HCT116 (cell line): ENCODE results near the gene DYNC1LI1. TPM values are rescaled to one million over a fixed set of nuclear protein-coding genes. Genes with fewer than 3 reads are reported as not detected.

Experiments used
- ATAC-seq: fragments of 200-7000 bp; cut with Tn5 transposase; 2 replicates; pipeline ENCODE4 v1.9.1; 2020; ENCODE audit warnings: mild to moderate bottlenecking, moderate library complexity
- BruUV-seq: library from RNA; stranded (reverse); fragments of 400-500 nt; replicated peaks from 2 replicates; lab custom pipeline; 2021; lab: Mats Ljungman, UMichigan
- CTCF ChIA-PET: fragments of 300-600 bp; sonication (Branson Sonifier 250); formaldehyde crosslinking; loops from one replicate; lab custom pipeline; 2021; ENCODE audit warnings: antibody characterized with exemption; lab: Charles Lee
- POLR2A ChIA-PET: fragments of 300-600, 350-600 bp; sonication (Branson Sonifier 250); formaldehyde crosslinking; loops from one replicate; lab custom pipeline; 2021; ENCODE audit warnings: antibody characterized with exemption; lab: Charles Lee
- RAD21 ChIA-PET, 2 experiments: fragments of 300-600 bp; sonication (Branson Sonifier 250); formaldehyde crosslinking; loops; one replicate each; lab custom pipeline; 2023; ENCODE audit warnings: low total read pairs in 2 of 2; ENCODE audit not compliant: uncharacterized antibody in 2 of 2, unreplicated experiment in 2 of 2, low non-redundant PET in 1 of 2; lab: Charles Lee
- DNase-seq: peaks from one replicate; pipeline ENCODE4 v3.0.0-alpha.2; 2010; ENCODE audit warnings: low read depth, low spot score
- H2AFZ ChIP-seq: fragments of 200-600 bp; shearing (Covaris generic), sonication (generic); 2 replicates; pipeline ENCODE4 v1.6.1; 2017; ENCODE audit warnings: low read depth, mixed run types, mixed read lengths, antibody characterized with exemption, low read length; ENCODE audit not compliant: poor library complexity, severe bottlenecking
- H3K27ac ChIP-seq: 2 replicates; pipeline ENCODE4 v1.5.1; 2012; ENCODE audit warnings: low read depth, low read length
- H3K27me3 ChIP-seq: fragments of 200-600 bp; sonication (generic); 2 replicates; pipeline ENCODE4 v1.6.1; 2016; ENCODE audit warnings: mixed run types, low read length, mixed read lengths; ENCODE audit not compliant: insufficient read depth
- H3K36me3 ChIP-seq, 2 experiments: fragments of 200-500 bp in 1 of 2; fragments of 200-600 bp in 1 of 2; sonication (Bioruptor generic) in 1 of 2; sonication (generic) in 1 of 2; 2 replicates each; pipeline versions ENCODE4 v1.5.1 to v1.6.1; 2014 to 2016; ENCODE audit warnings: low read length in 2 of 2, inconsistent platforms in 1 of 2, mixed read lengths in 1 of 2, mixed run types in 1 of 2; ENCODE audit not compliant: insufficient read depth in 2 of 2, control insufficient read depth in 1 of 2
- H3K4me1 ChIP-seq, 2 experiments: fragments of 200-600 bp in 1 of 2; sonication (generic) in 1 of 2; 2 replicates each; pipeline versions ENCODE4 v1.5.1 to v1.6.1; 2012 to 2017; ENCODE audit warnings: low read length in 2 of 2, inconsistent platforms in 1 of 2, mild to moderate bottlenecking in 1 of 2, mixed read lengths in 1 of 2, mixed run types in 1 of 2, moderate library complexity in 1 of 2; ENCODE audit not compliant: insufficient read depth in 2 of 2, control insufficient read depth in 1 of 2
- H3K4me2 ChIP-seq: fragments of 200-600 bp; sonication (generic); 2 replicates; pipeline ENCODE4 v1.6.1; 2017; ENCODE audit warnings: mixed run types, low read length, mixed read lengths
- H3K4me3 ChIP-seq, 2 experiments: fragments of 200-600 bp in 1 of 2; sonication (generic) in 1 of 2; replicated peaks in 1 of 2; 2 replicates each; pipeline ENCODE4 v1.5.1; 2011 to 2016; ENCODE audit warnings: low read length in 2 of 2, control low read depth in 1 of 2, low read depth in 1 of 2, mild to moderate bottlenecking in 1 of 2, mixed read lengths in 1 of 2, mixed run types in 1 of 2
- H3K79me2 ChIP-seq: fragments of 200-600 bp; sonication (generic); 2 replicates; pipeline ENCODE4 v1.6.1; 2017; ENCODE audit warnings: mild to moderate bottlenecking, mixed run types, low read length, moderate library complexity, mixed read lengths; ENCODE audit not compliant: insufficient read depth
- H3K9ac ChIP-seq: fragments of 200-600 bp; sonication (generic); 2 replicates; pipeline ENCODE4 v1.6.1; 2016; ENCODE audit warnings: low read length, mixed read lengths
- H3K9me2 ChIP-seq: fragments of 200-600 bp; sonication (generic), shearing (Covaris generic); 2 replicates; pipeline ENCODE4 v1.6.1; 2017; ENCODE audit warnings: mixed run types, mild to moderate bottlenecking, moderate library complexity; ENCODE audit not compliant: insufficient read depth
- H3K9me3 ChIP-seq, 2 experiments: fragments of 200-500 bp in 1 of 2; fragments of 200-600 bp in 1 of 2; sonication (Bioruptor generic) in 1 of 2; sonication (generic) in 1 of 2; 2 replicates each; pipeline ENCODE4 v1.6.1; 2014 to 2017; ENCODE audit warnings: low read length in 2 of 2, mixed read lengths in 2 of 2, inconsistent platforms in 1 of 2, low read depth in 1 of 2, mild to moderate bottlenecking in 1 of 2, mixed run types in 1 of 2, moderate library complexity in 1 of 2; ENCODE audit not compliant: control insufficient read depth in 1 of 2, insufficient read depth in 1 of 2
- H4K20me1 ChIP-seq: fragments of 200-600 bp; sonication (generic), shearing (Covaris generic); 2 replicates; pipeline ENCODE4 v1.6.1; 2017; ENCODE audit warnings: mixed run types, mild to moderate bottlenecking, moderate library complexity; ENCODE audit not compliant: insufficient read depth
- EGR1 ChIP-seq: IDR thresholded peaks from 2 replicates; pipeline ENCODE4 v1.6.1; 2012; ENCODE audit warnings: low read depth
- EZH2 ChIP-seq: fragments of 200-600 bp; sonication (generic); IDR thresholded peaks from 2 replicates; pipeline ENCODE4 v1.6.1; 2017; ENCODE audit warnings: antibody characterized with exemption, mixed run types
- EZH2phosphoT487 ChIP-seq: fragments of 200-600 bp; IDR thresholded peaks from 2 replicates; pipeline ENCODE4 v1.6.1; 2018; ENCODE audit warnings: antibody characterized with exemption, borderline replicate concordance
- POLR2AphosphoS5 ChIP-seq: IDR thresholded peaks from 2 replicates; pipeline ENCODE4 v1.6.1; 2011; ENCODE audit warnings: mild to moderate bottlenecking, low read depth, low read length, moderate library complexity
- TCF7L2 ChIP-seq: IDR thresholded peaks from 2 replicates; pipeline ENCODE4 v1.7.0; 2011; ENCODE audit warnings: borderline replicate concordance, inconsistent platforms; ENCODE audit not compliant: insufficient read depth, insufficient read length; ENCODE audit errors: extremely low read depth
- intact Hi-C: fragments of 100-400 bp; cut with micrococcal nuclease; formaldehyde crosslinking; loops from 2 replicates; pipeline ENCODE4 v1.10.0; 2022
- total RNA-seq: library from RNA; stranded (reverse); gene quantifications from one replicate; pipeline ENCODE4 v1.2.1, GENCODE V29; 2021; ENCODE audit not compliant: unreplicated experiment
- TF ChIP-seq, protein P1 (sequence below): IDR thresholded peaks from 2 replicates; pipeline ENCODE4 v1.6.1; 2012
- TF ChIP-seq, protein P2 (sequence below), 3 experiments: fragments of 200-600 bp in 1 of 3; sonication (generic) in 1 of 3; IDR thresholded peaks in 2 of 3; conservative IDR thresholded peaks in 1 of 3; 2 replicates each; pipeline ENCODE4 v1.5.1; 2012 to 2017; ENCODE audit warnings: low read depth in 2 of 3, low read length in 2 of 3, antibody characterized with exemption in 1 of 3, borderline replicate concordance in 1 of 3, control low read depth in 1 of 3, mild to moderate bottlenecking in 1 of 3, mixed read lengths in 1 of 3, mixed run types in 1 of 3, moderate library complexity in 1 of 3; ENCODE audit not compliant: insufficient read depth in 1 of 3
- TF ChIP-seq, protein P3 (sequence below): IDR thresholded peaks from 2 replicates; pipeline ENCODE4 v1.6.1; 2012
- TF ChIP-seq, protein P4 (sequence below): IDR thresholded peaks from 2 replicates; pipeline ENCODE4 v1.6.1; 2012; ENCODE audit warnings: low read depth

Gene DYNC1LI1
- total RNA-seq, 1 experiment from 2014 or later, result 39.4 TPM

DNA sequence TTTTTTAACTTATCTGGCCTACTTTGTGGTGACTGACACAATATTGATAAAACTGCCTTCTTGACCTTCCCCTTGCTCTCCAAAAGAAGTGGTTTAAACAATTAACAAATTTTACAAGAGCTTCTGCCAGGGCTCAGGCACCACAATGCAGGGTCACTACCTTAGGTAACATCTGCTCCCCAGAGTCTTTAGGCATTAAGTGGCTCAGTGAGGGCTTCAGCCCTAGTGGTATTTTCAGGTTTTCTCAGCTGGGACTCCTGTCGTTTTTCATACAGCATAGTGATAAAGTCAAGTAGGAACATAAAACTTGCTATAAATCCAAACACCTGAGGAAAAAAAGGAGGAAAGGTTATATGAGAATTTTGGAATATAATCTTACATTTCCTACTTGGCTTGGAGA, 86.9 kb downstream of the DYNC1LI1 start:
- H3K27me3 ChIP-seq, result no peaks in the 10 kb centered on the region
- no peaks in the 10 kb centered on the region for H3K9me3 ChIP-seq
- no TSS peak for BruUV-seq
- TF ChIP-seq, protein P1, sequence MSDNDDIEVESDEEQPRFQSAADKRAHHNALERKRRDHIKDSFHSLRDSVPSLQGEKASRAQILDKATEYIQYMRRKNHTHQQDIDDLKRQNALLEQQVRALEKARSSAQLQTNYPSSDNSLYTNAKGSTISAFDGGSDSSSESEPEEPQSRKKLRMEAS, result no peak
- TF ChIP-seq, protein P2, sequence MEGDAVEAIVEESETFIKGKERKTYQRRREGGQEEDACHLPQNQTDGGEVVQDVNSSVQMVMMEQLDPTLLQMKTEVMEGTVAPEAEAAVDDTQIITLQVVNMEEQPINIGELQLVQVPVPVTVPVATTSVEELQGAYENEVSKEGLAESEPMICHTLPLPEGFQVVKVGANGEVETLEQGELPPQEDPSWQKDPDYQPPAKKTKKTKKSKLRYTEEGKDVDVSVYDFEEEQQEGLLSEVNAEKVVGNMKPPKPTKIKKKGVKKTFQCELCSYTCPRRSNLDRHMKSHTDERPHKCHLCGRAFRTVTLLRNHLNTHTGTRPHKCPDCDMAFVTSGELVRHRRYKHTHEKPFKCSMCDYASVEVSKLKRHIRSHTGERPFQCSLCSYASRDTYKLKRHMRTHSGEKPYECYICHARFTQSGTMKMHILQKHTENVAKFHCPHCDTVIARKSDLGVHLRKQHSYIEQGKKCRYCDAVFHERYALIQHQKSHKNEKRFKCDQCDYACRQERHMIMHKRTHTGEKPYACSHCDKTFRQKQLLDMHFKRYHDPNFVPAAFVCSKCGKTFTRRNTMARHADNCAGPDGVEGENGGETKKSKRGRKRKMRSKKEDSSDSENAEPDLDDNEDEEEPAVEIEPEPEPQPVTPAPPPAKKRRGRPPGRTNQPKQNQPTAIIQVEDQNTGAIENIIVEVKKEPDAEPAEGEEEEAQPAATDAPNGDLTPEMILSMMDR (IDR thresholded peaks at IDR 0.05 in 2 of 3, conservative IDR thresholded peaks at IDR 0.05 in 1 of 3; ENCODE audit: borderline replicate concordance in 1 of 3, insufficient read depth in 1 of 3, low read depth in 2 of 3, low read length in 2 of 3), result no peak
- TF ChIP-seq TCF7L2 (no peak), POLR2AphosphoS5 (no peak), EZH2phosphoT487 (no peak), EGR1 (no peak), EZH2 (no peak)
- TF ChIP-seq, protein P3, sequence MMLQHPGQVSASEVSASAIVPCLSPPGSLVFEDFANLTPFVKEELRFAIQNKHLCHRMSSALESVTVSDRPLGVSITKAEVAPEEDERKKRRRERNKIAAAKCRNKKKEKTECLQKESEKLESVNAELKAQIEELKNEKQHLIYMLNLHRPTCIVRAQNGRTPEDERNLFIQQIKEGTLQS, result no peak
- TF ChIP-seq, protein P4, sequence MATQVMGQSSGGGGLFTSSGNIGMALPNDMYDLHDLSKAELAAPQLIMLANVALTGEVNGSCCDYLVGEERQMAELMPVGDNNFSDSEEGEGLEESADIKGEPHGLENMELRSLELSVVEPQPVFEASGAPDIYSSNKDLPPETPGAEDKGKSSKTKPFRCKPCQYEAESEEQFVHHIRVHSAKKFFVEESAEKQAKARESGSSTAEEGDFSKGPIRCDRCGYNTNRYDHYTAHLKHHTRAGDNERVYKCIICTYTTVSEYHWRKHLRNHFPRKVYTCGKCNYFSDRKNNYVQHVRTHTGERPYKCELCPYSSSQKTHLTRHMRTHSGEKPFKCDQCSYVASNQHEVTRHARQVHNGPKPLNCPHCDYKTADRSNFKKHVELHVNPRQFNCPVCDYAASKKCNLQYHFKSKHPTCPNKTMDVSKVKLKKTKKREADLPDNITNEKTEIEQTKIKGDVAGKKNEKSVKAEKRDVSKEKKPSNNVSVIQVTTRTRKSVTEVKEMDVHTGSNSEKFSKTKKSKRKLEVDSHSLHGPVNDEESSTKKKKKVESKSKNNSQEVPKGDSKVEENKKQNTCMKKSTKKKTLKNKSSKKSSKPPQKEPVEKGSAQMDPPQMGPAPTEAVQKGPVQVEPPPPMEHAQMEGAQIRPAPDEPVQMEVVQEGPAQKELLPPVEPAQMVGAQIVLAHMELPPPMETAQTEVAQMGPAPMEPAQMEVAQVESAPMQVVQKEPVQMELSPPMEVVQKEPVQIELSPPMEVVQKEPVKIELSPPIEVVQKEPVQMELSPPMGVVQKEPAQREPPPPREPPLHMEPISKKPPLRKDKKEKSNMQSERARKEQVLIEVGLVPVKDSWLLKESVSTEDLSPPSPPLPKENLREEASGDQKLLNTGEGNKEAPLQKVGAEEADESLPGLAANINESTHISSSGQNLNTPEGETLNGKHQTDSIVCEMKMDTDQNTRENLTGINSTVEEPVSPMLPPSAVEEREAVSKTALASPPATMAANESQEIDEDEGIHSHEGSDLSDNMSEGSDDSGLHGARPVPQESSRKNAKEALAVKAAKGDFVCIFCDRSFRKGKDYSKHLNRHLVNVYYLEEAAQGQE, result no peak
- intact Hi-C loops, result no loop called here
- H3K4me1 ChIP-seq, result no peaks in the 10 kb centered on the region
- no peaks in the 10 kb centered on the region; the same call in 1 of the 2 replicates for H3K79me2 ChIP-seq
- no peak overlapping the region for H2AFZ ChIP-seq
- H3K9ac ChIP-seq, result no peak overlapping the region
- RAD21 ChIA-PET, result no interaction called here
- no peaks in the 10 kb centered on the region for H3K9me2 ChIP-seq
- DNase-seq (no peak), ATAC-seq (no peak)
- CTCF ChIA-PET, result interaction anchor here (2.7 kb wide), 1 partner anchor 16 kb away, joined by 8 read pairs; no protein-coding TSS in a partner anchor
- no peak overlapping the region for H3K4me2 ChIP-seq
- no peaks in the 10 kb centered on the region for H4K20me1 ChIP-seq
- POLR2A ChIA-PET, result no interaction called here
- no peak overlapping the region for H3K27ac ChIP-seq
- no peak overlapping the region for H3K4me3 ChIP-seq
- H3K36me3 ChIP-seq, result peaks cover 3 to 8% of the 10 kb centered on the region in 2 experiments; a peak in 1 of 4 replicates
